Smooth muscle cell (in vitro differentiated cells): ENCODE results near the gene LNX2. TPM values are rescaled to one million over a fixed set of nuclear protein-coding genes. Genes with fewer than 3 reads are reported as not detected.

Source experiments
- DNase-seq: peaks from one replicate; lab custom pipeline; 2025; ENCODE audit not compliant: unreplicated experiment; lab: John Stamatoyannopoulos, UW
- H2AFZ ChIP-seq: fragments of 200-600 bp; sonication (generic); 2 replicates; pipeline ENCODE4 v1.6.0; 2016; ENCODE audit warnings: antibody characterized with exemption, low read depth, mild to moderate bottlenecking
- H3F3A ChIP-seq: fragments of 200-600 bp; sonication (generic); 2 replicates; pipeline ENCODE4 v1.6.0; 2017; ENCODE audit warnings: antibody characterized with exemption, low read depth
- H3K27ac ChIP-seq: fragments of 200-600 bp; sonication (generic); 2 replicates; pipeline ENCODE4 v1.5.1; 2016; ENCODE audit warnings: low read depth, mild to moderate bottlenecking
- H3K27me3 ChIP-seq: fragments of 200-600 bp; sonication (generic); 2 replicates; pipeline ENCODE4 v1.6.1; 2016; ENCODE audit warnings: low read depth, mild to moderate bottlenecking
- H3K36me3 ChIP-seq: fragments of 200-600 bp; sonication (generic); 2 replicates; pipeline ENCODE4 v1.5.1; 2016; ENCODE audit warnings: low read depth
- H3K4me1 ChIP-seq: fragments of 200-600 bp; sonication (generic); 2 replicates; pipeline ENCODE4 v1.5.1; 2016; ENCODE audit warnings: low read depth
- H3K4me2 ChIP-seq: fragments of 200-600 bp; sonication (generic); 2 replicates; pipeline ENCODE4 v1.6.0; 2016; ENCODE audit warnings: mild to moderate bottlenecking
- H3K4me3 ChIP-seq: fragments of 200-600 bp; sonication (generic); 2 replicates; pipeline ENCODE4 v1.5.1; 2016; ENCODE audit warnings: mild to moderate bottlenecking
- H3K79me2 ChIP-seq: fragments of 200-600 bp; sonication (generic); 2 replicates; pipeline ENCODE4 v1.6.0; 2016; ENCODE audit warnings: low read depth, mild to moderate bottlenecking
- H3K9ac ChIP-seq: fragments of 200-600 bp; sonication (generic); 2 replicates; pipeline ENCODE4 v1.6.0; 2016; ENCODE audit warnings: low read depth
- H3K9me3 ChIP-seq: fragments of 200-600 bp; sonication (generic); replicated peaks from 2 replicates; pipeline ENCODE4 v1.5.1; 2016; ENCODE audit warnings: low read depth
- H4K20me1 ChIP-seq: fragments of 200-600 bp; sonication (generic); 2 replicates; pipeline ENCODE4 v1.6.0; 2016; ENCODE audit warnings: low read depth
- WGBS: methylation state at CpG from one replicate; pipeline ENCODE4 v1.1.7; 2016; ENCODE audit warnings: low lambda C conversion rate; 5-methylcytosine and 5-hydroxymethylcytosine counted together
- polyA plus RNA-seq: library from polyadenylated mRNA; unstranded; fragments of >200 nt; fragmentation: Nextera tagmentation; extraction: Ambion mirVana; gene quantifications from 2 replicates; pipeline ENCODE4 v1.2.1, GENCODE V29; 2016
- total RNA-seq: library from RNA; depleted of rRNA; stranded (reverse); fragments of >200 nt; gene quantifications from 2 replicates; pipeline ENCODE4 v1.2.3, GENCODE V29; 2014
- TF ChIP-seq, protein P1 (sequence below): fragments of 200-600 bp; sonication (generic); IDR thresholded peaks from 2 replicates; pipeline ENCODE4 v1.5.1; 2017; ENCODE audit warnings: borderline replicate concordance, mild to moderate bottlenecking, antibody characterized with exemption; ENCODE audit not compliant: insufficient read depth, poor library complexity, severe bottlenecking

LNX2 gene
- total and polyA plus RNA-seq, 2 experiments from 2014 or later, result 5.5 to 7.3 TPM

GRCh38 chr13:27565818-27566217 lies 54.5 kb downstream of the LNX2 start:
- TF ChIP-seq, protein P1, sequence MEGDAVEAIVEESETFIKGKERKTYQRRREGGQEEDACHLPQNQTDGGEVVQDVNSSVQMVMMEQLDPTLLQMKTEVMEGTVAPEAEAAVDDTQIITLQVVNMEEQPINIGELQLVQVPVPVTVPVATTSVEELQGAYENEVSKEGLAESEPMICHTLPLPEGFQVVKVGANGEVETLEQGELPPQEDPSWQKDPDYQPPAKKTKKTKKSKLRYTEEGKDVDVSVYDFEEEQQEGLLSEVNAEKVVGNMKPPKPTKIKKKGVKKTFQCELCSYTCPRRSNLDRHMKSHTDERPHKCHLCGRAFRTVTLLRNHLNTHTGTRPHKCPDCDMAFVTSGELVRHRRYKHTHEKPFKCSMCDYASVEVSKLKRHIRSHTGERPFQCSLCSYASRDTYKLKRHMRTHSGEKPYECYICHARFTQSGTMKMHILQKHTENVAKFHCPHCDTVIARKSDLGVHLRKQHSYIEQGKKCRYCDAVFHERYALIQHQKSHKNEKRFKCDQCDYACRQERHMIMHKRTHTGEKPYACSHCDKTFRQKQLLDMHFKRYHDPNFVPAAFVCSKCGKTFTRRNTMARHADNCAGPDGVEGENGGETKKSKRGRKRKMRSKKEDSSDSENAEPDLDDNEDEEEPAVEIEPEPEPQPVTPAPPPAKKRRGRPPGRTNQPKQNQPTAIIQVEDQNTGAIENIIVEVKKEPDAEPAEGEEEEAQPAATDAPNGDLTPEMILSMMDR, result no peak
- Histone ChIP-seq H2AFZ (no peak overlapping the region), H3K9me3 (no peaks in the 10 kb centered on the region), H3K4me1 (no peaks in the 10 kb centered on the region), H3K9ac (no peak overlapping the region), H3K27me3 (no peaks in the 10 kb centered on the region), H3F3A (no peaks in the 10 kb centered on the region), H3K27ac (no peak overlapping the region), H3K36me3 (peaks cover 17% of the 10 kb centered on the region), H3K4me2 (no peak overlapping the region), H4K20me1 (peaks cover 1% of the 10 kb centered on the region), H3K4me3 (no peak overlapping the region), H3K79me2 (no peaks in the 10 kb centered on the region)
- 93% methylated on average over 3 of the region's 3 CpGs for WGBS
- no peak for DNase-seq

DNA sequence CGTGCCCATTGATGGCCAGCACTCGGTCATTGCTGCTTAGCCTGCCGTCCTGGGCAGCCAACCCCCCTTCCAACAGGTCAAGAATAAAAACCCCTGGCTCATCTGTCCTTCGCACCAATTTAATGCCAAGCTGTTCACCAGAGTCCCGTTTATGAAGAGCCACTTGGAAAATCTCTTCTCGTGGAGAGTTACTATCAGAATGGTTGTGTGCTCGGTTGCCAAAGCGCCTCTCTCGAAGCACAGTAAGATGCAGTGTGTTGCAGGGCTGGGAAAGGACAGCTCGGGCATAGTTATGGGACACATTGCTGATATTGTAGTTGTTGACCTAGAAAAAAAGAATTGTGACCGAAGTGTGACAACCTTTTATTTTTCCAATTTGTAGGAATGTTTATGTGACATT lies 57.9 kb downstream of the LNX2 start:
- H3K4me1 ChIP-seq, result no peaks in the 10 kb centered on the region
- H3K4me2 ChIP-seq, result no peak overlapping the region
- TF ChIP-seq, protein P1, result no peak
- peaks cover 7% of the 10 kb centered on the region for H3K36me3 ChIP-seq
- DNase-seq, result no peak
- no peaks in the 10 kb centered on the region for H4K20me1 ChIP-seq
- H3K9me3 ChIP-seq, result no peaks in the 10 kb centered on the region
- H3K27ac ChIP-seq, result no peak overlapping the region
- no peak overlapping the region for H2AFZ ChIP-seq
- no peaks in the 10 kb centered on the region for H3F3A ChIP-seq
- H3K4me3 ChIP-seq, result no peak overlapping the region
- no peaks in the 10 kb centered on the region for H3K79me2 ChIP-seq
- H3K9ac ChIP-seq, result no peak overlapping the region
- WGBS, result 95% methylated on average over 11 of the region's 11 CpGs
- H3K27me3 ChIP-seq, result no peaks in the 10 kb centered on the region

DNA sequence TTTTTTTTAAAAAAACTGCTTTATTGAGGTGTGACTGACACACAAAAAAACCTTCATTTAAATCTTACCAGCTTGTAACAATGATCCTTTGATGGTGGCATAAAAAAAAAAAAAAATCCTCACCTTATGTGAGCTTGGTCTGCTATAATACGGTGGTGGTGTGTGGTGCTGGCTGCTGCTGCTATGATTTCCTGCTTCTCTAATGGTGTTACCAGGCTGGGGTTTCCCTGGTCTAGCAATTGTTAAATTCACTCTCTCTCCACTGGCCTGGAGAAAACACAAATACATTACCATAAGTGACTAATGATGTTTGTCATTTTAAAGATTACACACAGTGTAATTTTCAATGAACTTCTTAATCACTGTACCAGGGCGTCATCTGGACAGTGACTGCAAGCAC lies 60.6 kb downstream of the LNX2 start:
- no peak overlapping the region for H3K4me3 ChIP-seq
- no peaks in the 10 kb centered on the region for H3F3A ChIP-seq
- no peak overlapping the region for H3K27ac ChIP-seq
- no peaks in the 10 kb centered on the region for H3K27me3 ChIP-seq
- no peak overlapping the region for H3K4me2 ChIP-seq
- no peaks in the 10 kb centered on the region for H4K20me1 ChIP-seq
- no peak overlapping the region for H2AFZ ChIP-seq
- WGBS, result 87% methylated on average over 2 of the region's 2 CpGs
- no peaks in the 10 kb centered on the region for H3K79me2 ChIP-seq
- TF ChIP-seq, protein P1, result no peak
- H3K36me3 ChIP-seq, result peaks cover 15% of the 10 kb centered on the region
- H3K9ac ChIP-seq, result no peak overlapping the region
- DNase-seq, result no peak
- H3K9me3 ChIP-seq, result no peaks in the 10 kb centered on the region
- H3K4me1 ChIP-seq, result no peaks in the 10 kb centered on the region

GRCh38 chr13:27556109-27556508 lies 64.2 kb downstream of the LNX2 start:
- peaks cover 18% of the 10 kb centered on the region for H3K36me3 ChIP-seq
- H4K20me1 ChIP-seq, result no peaks in the 10 kb centered on the region
- no peaks in the 10 kb centered on the region for H3K4me1 ChIP-seq
- H3K4me2 ChIP-seq, result no peak overlapping the region
- H3K27ac ChIP-seq, result no peak overlapping the region
- H3K79me2 ChIP-seq, result no peaks in the 10 kb centered on the region
- DNase-seq, result no peak
- H2AFZ ChIP-seq, result no peak overlapping the region
- no peak overlapping the region for H3K4me3 ChIP-seq
- no peaks in the 10 kb centered on the region for H3F3A ChIP-seq
- no peaks in the 10 kb centered on the region for H3K9me3 ChIP-seq
- TF ChIP-seq, protein P1, result no peak
- 93% methylated on average over 2 of the region's 2 CpGs for WGBS
- H3K27me3 ChIP-seq, result no peaks in the 10 kb centered on the region
- no peak overlapping the region for H3K9ac ChIP-seq
